PC-9 (cell line): ENCODE measurements around the gene CUL3. TPM values are rescaled to one million over a fixed set of nuclear protein-coding genes. Genes with fewer than 3 reads are reported as not detected.

ENCODE experiments used
- BruUV-seq: library from RNA; stranded (reverse); fragments of 400-500 nt; replicated peaks from 2 replicates; lab custom pipeline; 2021; lab: Mats Ljungman, UMichigan
- CTCF ChIA-PET: fragments of 300-600 bp; sonication (Branson Sonifier 250); formaldehyde crosslinking; loops from one replicate; lab custom pipeline; 2022; ENCODE audit warnings: antibody characterized with exemption; lab: Charles Lee
- POLR2A ChIA-PET: fragments of 300-600 bp; sonication (Branson Sonifier 250); formaldehyde crosslinking; loops from one replicate; lab custom pipeline; 2022; ENCODE audit warnings: antibody characterized with exemption; ENCODE audit not compliant: unreplicated experiment; lab: Charles Lee
- DNase-seq, 2 experiments: peaks; one replicate each; pipeline versions ENCODE4 v3.0.0 to v3.0.0-alpha.2; 2015 to 2022; ENCODE audit warnings: mixed read lengths in 1 of 2
- H2AFZ ChIP-seq: fragments of 200-600 bp; sonication (generic); 2 replicates; pipeline ENCODE4 v1.8.1; 2017; ENCODE audit warnings: antibody characterized with exemption
- H3F3A ChIP-seq: fragments of 200-600 bp; sonication (generic); 2 replicates; pipeline ENCODE4 v1.8.1; 2017; ENCODE audit warnings: antibody characterized with exemption, mild to moderate bottlenecking, low read depth; ENCODE audit not compliant: insufficient read depth
- H3K27ac ChIP-seq: fragments of 200-600 bp; sonication (generic); 2 replicates; pipeline ENCODE4 v1.6.1; 2016; ENCODE audit warnings: mixed run types
- H3K27me3 ChIP-seq: fragments of 200-600 bp; sonication (generic); 2 replicates; pipeline ENCODE4 v1.6.1; 2016; ENCODE audit warnings: low read depth, mixed run types; ENCODE audit not compliant: insufficient read depth
- H3K36me3 ChIP-seq: fragments of 200-600 bp; sonication (generic); 2 replicates; pipeline ENCODE4 v1.6.1; 2016; ENCODE audit warnings: low read depth, mixed run types
- H3K4me1 ChIP-seq: fragments of 200-600 bp; sonication (generic); replicated peaks from 2 replicates; pipeline ENCODE4 v1.6.1; 2016; ENCODE audit warnings: mixed run types; ENCODE audit not compliant: insufficient read depth
- H3K4me2 ChIP-seq: fragments of 200-600 bp; sonication (generic); 2 replicates; pipeline ENCODE4 v1.6.1; 2017; ENCODE audit warnings: mixed run types
- H3K4me3 ChIP-seq: fragments of 200-600 bp; sonication (generic); 2 replicates; pipeline ENCODE4 v1.6.1; 2016; ENCODE audit warnings: mixed run types
- H3K79me2 ChIP-seq: fragments of 200-600 bp; sonication (generic); 2 replicates; pipeline ENCODE4 v1.6.1; 2017; ENCODE audit warnings: low read depth, mixed run types
- H3K9me2 ChIP-seq: fragments of 200-600 bp; sonication (generic); 2 replicates; pipeline ENCODE4 v1.8.1; 2017; ENCODE audit warnings: mild to moderate bottlenecking; ENCODE audit not compliant: insufficient read depth
- H3K9me3 ChIP-seq: fragments of 200-600 bp; sonication (generic); 2 replicates; pipeline ENCODE4 v1.8.1; 2016; ENCODE audit warnings: low read depth; ENCODE audit not compliant: insufficient read depth
- H4K20me1 ChIP-seq: fragments of 200-600 bp; sonication (generic); 2 replicates; pipeline ENCODE4 v1.8.1; 2017; ENCODE audit not compliant: insufficient read depth
- EZH2 ChIP-seq: fragments of 200-600 bp; sonication (generic); IDR thresholded peaks from 2 replicates; pipeline ENCODE4 v1.8.0; 2017; ENCODE audit warnings: antibody characterized with exemption, low read depth
- intact Hi-C: fragments of 100-400 bp; cut with micrococcal nuclease; formaldehyde crosslinking; loops from one replicate; pipeline ENCODE4 v1.10.0; 2022; ENCODE audit not compliant: unreplicated experiment
- total RNA-seq: library from RNA; stranded (reverse); gene quantifications from 2 replicates; pipeline ENCODE4 v1.2.3, GENCODE V29; 2021
- TF ChIP-seq, protein P1 (sequence below): fragments of 200-600 bp; sonication (generic); conservative IDR thresholded peaks from 2 replicates; pipeline ENCODE4 v1.6.1; 2017; ENCODE audit warnings: mixed run types, antibody characterized with exemption, mild to moderate bottlenecking, moderate library complexity

The CUL3 gene
- total RNA-seq, 1 experiment from 2014 or later, result 200 TPM

DNA sequence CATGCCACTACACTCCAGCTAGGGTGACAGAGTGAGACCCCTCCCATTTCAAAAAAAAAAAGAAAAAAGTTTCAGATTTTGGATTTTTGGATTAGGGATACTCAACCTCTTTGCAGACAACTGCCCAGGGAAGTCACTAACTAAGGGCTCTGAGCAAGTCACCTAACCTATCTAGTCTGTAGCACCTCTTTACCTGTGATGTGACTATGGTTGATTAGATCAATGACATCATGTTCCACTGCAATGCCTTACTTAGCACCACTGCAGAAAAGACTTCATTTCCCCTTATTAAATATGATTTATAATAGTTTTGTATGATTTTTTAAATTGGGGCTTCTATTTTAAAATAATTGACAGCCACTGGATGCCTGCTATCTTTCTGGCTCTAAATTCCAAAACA lies 41.2 kb downstream of the CUL3 start:
- no peak overlapping the region for H3K4me2 ChIP-seq
- CTCF ChIA-PET, result no interaction called here
- H4K20me1 ChIP-seq, result peaks cover 86% of the 10 kb centered on the region
- BruUV-seq, result no TSS peak
- no peak overlapping the region for H3K27ac ChIP-seq
- H3K9me2 ChIP-seq, result no peaks in the 10 kb centered on the region
- H3F3A ChIP-seq, result no peaks in the 10 kb centered on the region; the same call in 1 of the 2 replicates
- H3K79me2 ChIP-seq, result peaks cover 98% of the 10 kb centered on the region
- H3K9me3 ChIP-seq, result no peaks in the 10 kb centered on the region
- intact Hi-C loops, result no loop called here
- peaks cover 44% of the 10 kb centered on the region for H3K36me3 ChIP-seq
- H3K4me3 ChIP-seq, result no peak overlapping the region
- no peaks in the 10 kb centered on the region for H3K27me3 ChIP-seq
- no peak for DNase-seq
- no peaks in the 10 kb centered on the region for H3K4me1 ChIP-seq
- TF ChIP-seq, protein P1, sequence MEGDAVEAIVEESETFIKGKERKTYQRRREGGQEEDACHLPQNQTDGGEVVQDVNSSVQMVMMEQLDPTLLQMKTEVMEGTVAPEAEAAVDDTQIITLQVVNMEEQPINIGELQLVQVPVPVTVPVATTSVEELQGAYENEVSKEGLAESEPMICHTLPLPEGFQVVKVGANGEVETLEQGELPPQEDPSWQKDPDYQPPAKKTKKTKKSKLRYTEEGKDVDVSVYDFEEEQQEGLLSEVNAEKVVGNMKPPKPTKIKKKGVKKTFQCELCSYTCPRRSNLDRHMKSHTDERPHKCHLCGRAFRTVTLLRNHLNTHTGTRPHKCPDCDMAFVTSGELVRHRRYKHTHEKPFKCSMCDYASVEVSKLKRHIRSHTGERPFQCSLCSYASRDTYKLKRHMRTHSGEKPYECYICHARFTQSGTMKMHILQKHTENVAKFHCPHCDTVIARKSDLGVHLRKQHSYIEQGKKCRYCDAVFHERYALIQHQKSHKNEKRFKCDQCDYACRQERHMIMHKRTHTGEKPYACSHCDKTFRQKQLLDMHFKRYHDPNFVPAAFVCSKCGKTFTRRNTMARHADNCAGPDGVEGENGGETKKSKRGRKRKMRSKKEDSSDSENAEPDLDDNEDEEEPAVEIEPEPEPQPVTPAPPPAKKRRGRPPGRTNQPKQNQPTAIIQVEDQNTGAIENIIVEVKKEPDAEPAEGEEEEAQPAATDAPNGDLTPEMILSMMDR, result no peak
- TF ChIP-seq EZH2, result no peak
- no peak overlapping the region for H2AFZ ChIP-seq
- POLR2A ChIA-PET, result no interaction called here

DNA sequence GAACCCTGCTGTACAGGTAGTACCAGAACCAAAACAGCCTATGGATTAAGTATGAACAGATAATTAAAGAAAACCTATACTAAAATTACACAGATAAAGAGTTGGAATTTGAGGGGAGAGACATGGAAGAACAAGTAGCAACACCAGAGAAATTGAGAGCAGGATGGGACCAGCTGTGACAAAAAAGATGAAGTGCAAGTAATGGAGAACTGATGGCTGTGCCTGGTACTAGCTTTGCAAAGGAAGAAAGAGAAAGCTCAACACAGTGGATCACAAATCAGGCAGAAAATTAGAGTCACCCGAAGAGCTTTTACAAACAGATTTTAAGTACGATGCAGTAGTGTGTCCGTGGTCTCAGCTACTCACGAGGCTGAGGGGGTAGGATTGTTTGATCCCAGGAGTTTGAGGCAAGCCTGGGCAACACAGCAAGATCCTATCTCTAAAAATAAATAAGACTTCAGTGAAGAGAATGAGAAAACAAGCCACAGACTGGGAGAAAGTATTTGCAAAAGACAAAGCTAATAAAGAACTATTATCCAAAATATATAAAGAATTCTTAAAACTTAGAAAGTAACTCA lies 46.5 kb downstream of the CUL3 start:
- Histone ChIP-seq H3K4me1 (no peaks in the 10 kb centered on the region), H3K36me3 (peaks cover 68% of the 10 kb centered on the region), H3K9me2 (no peaks in the 10 kb centered on the region), H3K79me2 (peaks cover 95% of the 10 kb centered on the region), H3K4me3 (no peak overlapping the region), H3K9me3 (no peaks in the 10 kb centered on the region), H2AFZ (no peak overlapping the region), H4K20me1 (peaks cover 94% of the 10 kb centered on the region), H3K27ac (no peak overlapping the region), H3K4me2 (no peak overlapping the region), H3K27me3 (no peaks in the 10 kb centered on the region), H3F3A (peaks cover 16% of the 10 kb centered on the region; the same call in 1 of the 2 replicates)
- TF ChIP-seq, protein P1, result no peak
- no peak for TF ChIP-seq EZH2
- intact Hi-C loops, result no loop called here
- ChIA-PET CTCF (interaction anchor here (0.6 kb wide), 1 partner anchor 403 kb away, joined by 5 read pairs; no protein-coding TSS in a partner anchor), POLR2A (no interaction called here)
- DNase-seq, result no peak
- no TSS peak for BruUV-seq

DNA sequence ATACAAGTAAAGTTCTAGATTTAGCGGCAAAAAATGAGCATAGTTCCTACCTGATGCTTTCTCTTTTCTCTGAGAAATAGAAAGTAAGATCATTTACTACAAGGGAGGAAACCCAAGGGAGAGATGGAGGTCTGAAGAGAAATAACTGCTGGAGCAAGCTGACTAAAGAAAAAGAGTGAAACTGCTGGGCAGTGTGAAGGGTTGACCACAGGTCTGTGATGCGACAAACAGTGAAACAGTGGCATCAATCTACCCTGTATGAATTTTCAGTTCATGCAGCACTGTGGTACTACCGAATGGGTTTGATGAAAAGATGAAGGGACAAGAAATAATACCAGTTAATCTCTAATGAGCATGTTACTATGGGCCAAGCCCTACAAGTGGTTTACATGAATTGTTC lies 52.2 kb downstream of the CUL3 start:
- Histone ChIP-seq H3K9me2 (no peaks in the 10 kb centered on the region), H3K79me2 (peaks cover 94% of the 10 kb centered on the region), H2AFZ (no peak overlapping the region), H3K4me3 (no peak overlapping the region), H3K27me3 (no peaks in the 10 kb centered on the region), H3K4me2 (no peak overlapping the region), H3K27ac (no peak overlapping the region; the same call in 1 of the 2 replicates), H3F3A (peaks cover 38% of the 10 kb centered on the region), H3K36me3 (peaks cover 52% of the 10 kb centered on the region), H3K4me1 (no peaks in the 10 kb centered on the region), H3K9me3 (no peaks in the 10 kb centered on the region), H4K20me1 (peaks cover 66% of the 10 kb centered on the region)
- TF ChIP-seq, protein P1, result no peak
- TF ChIP-seq EZH2, result no peak
- TSS peak; percentile 1 for BruUV-seq
- ChIA-PET CTCF (no interaction called here), POLR2A (no interaction called here)
- no peak for DNase-seq
- intact Hi-C loops, result no loop called here
